ENCODE results near the gene COBL.

COBL gene, protein sequence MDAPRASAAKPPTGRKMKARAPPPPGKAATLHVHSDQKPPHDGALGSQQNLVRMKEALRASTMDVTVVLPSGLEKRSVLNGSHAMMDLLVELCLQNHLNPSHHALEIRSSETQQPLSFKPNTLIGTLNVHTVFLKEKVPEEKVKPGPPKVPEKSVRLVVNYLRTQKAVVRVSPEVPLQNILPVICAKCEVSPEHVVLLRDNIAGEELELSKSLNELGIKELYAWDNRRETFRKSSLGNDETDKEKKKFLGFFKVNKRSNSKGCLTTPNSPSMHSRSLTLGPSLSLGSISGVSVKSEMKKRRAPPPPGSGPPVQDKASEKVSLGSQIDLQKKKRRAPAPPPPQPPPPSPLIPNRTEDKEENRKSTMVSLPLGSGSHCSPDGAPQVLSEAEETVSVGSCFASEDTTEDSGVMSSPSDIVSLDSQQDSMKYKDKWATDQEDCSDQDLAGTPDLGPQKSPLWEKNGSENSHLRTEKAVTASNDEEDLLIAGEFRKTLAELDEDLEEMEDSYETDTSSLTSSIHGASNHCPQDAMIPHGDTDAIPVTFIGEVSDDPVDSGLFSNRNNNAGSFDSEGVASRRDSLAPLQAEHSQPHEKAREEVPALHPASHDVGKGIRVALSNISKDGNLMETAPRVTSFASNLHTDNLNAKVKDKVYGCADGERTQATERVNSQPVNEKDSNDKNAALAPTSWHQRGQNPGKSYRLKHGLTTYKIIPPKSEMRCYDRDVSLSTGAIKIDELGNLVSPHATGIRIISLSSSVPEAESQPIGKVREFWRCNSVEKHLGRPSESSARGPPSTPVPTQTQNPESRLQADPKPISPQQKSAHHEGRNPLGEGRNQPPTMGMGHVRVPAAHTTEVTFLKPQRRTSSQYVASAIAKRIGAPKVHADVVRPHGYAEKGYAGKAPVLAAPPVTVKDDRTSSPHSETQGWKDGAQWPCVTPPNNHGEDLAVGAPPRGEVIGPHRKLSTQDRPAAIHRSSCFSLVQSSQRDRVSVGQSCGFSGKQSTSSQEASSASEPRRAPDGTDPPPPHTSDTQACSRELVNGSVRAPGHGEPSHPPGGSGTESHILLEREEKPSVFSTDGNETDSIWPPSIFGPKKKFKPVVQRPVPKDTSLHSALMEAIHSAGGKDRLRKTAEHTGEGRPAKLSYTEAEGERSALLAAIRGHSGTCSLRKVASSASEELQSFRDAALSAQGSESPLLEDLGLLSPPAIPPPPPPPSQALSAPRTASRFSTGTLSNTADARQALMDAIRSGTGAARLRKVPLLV

GRCh38 chr7:51316666-51317581 lies at the start of gene COBL:
TSS of gene COBL (minus strand) at chr7:51316809. CDS start at chr7:51316633, 176 bp downstream.
- no peak for DNase-seq

- DNase-seq, result no peak
Observed at GRCh38 chr7:51366172-51366728, 49.6 kb upstream of the COBL start.

GRCh38 chr7:51357821-51358220 lies 41.2 kb upstream of the COBL start:
- no peak for DNase-seq

- DNase-seq, result no peak
Observed at GRCh38 chr7:51356849-51357516, 40.4 kb upstream of the COBL start.

GRCh38 chr7:51354897-51355296 lies 38.3 kb upstream of the COBL start:
- DNase-seq, result no peak

DNA sequence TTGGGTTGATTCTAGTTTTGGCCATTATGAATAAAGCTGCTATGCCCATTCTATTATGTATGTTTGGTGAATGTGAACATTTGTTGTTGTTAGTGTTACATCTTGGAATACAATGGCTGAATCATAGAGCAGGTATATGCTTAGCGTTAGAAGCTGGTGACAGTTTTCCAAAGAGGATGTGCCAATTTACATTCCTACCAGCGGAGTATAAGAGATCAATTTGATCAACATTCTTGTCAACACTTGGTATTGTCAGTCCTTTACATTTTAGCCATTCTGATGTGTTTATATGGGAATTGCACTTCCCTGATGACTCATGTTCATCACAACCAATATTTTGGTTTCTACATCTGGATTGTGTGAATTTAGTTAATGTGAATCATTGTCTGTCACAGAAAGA lies 37.8 kb upstream of the COBL start:
- DNase-seq, result no peak

- no peak for DNase-seq
Observed at GRCh38 chr7:51352174-51353100, 35.8 kb upstream of the COBL start.

GRCh38 chr7:51351661-51352060 lies 35.1 kb upstream of the COBL start:
- DNase-seq, result no peak

GRCh38 chr7:51350546-51350896 lies 33.9 kb upstream of the COBL start:
- no peak for DNase-seq

DNA sequence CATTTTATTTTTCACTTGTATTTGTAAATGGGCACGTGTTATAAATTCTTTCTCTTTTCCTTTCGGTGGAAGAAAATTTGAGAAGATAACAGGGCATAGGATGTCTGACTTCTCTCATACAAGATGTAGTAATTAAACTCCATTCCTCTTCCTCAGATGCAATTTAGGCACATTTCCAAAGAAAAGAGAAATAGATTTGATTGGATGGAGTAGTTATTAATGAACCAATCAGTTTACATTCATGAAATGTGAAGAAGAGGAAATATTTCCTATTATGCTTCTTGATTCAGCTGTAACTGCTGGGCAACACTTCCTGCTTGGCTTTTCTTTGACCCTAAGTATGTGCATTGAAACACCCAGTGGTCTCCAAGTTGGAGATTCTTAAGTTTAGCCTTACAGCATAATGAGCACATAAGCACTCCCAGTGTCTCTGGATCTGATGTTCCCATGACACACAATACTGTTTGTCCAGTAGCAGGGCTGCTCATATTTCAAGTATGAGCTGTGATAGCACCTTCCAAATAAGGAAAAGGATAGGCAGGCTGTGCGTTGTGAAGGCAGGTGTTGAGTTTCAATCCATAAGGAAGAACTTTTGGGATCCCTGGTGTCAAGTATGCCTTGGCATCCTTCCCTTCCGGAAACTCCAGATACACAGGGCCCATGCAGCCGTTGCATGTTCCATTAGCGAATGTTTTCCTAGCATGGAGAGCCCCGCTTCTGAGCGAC lies 33.4 kb upstream of the COBL start:
- no peak for DNase-seq

DNA sequence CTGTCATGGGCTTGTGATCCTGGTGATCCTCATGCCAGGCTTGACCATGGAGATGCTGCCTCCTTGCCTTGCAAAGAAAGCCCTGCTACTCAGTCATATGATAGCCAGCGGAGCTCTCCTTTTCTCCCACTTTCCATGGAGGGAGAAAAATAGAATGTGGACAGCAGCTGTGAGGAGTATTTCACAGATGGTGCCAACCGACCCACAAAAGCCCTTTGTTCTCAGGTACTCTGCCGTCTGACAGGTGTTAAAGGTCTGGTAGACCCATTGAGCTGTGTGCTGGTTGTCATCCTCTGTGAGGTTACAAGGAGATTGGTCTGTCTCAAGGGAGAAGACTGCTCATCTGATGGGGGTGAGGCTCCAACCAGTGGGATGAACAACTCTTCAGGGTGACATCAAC lies 29.5 kb upstream of the COBL start:
- DNase-seq, result no peak

GRCh38 chr7:51344406-51345138 lies 28.0 kb upstream of the COBL start:
- no peak for DNase-seq

GRCh38 chr7:51340936-51341335 lies 24.3 kb upstream of the COBL start:
- no peak for DNase-seq

- no peak for DNase-seq
Observed at GRCh38 chr7:51340029-51340838, 23.6 kb upstream of the COBL start.

GRCh38 chr7:51335057-51335456 lies 18.4 kb upstream of the COBL start:
- DNase-seq, result no peak

- DNase-seq, result no peak
Observed at GRCh38 chr7:51329696-51330263, 13.2 kb upstream of the COBL start.

- DNase-seq, result no peak
Observed at GRCh38 chr7:51328351-51328801, 11.8 kb upstream of the COBL start.
